ENCODE measurements around the gene CBX3. TPM values are rescaled to one million over a fixed set of nuclear protein-coding genes. Genes with fewer than 3 reads are reported as not detected.
"Not testable (repeated sequence)": the region's sequence is repeated elsewhere in the genome, so short reads cannot be mapped to it uniquely, and the experiment has no call there.

Gene CBX3
- total RNA-seq, 3 donors from 2014 or later: 246 to 278 (median 267) TPM

- peaks cover 76% of the 10 kb centered on the region for H3K36me3 Mint-ChIP-seq (ENCODE audit: insufficient read depth)
- ATAC-seq: no peak
- H3K4me3 Mint-ChIP-seq: no peak overlapping the region
- peaks cover 93% of the 10 kb centered on the region for H3K4me1 Mint-ChIP-seq (ENCODE audit: low read depth)
- H3K9me3 Mint-ChIP-seq: no peaks in the 10 kb centered on the region
- H3K27me3 Mint-ChIP-seq (ENCODE audit: low read depth): no peaks in the 10 kb centered on the region
- no peak for DNase-seq
Measured at GRCh38 chr7:26189697-26190096, 11.8 kb upstream of the CBX3 start.

GRCh38 chr7:26190417-26190869 lies 11.1 kb upstream of the CBX3 start:
- Mint-ChIP-seq H3K9me3 (no peaks in the 10 kb centered on the region), H3K4me3 (no peak overlapping the region), H3K27me3 (ENCODE audit: low read depth) (no peaks in the 10 kb centered on the region), H3K36me3 (ENCODE audit: insufficient read depth) (peaks cover 72% of the 10 kb centered on the region), H3K4me1 (ENCODE audit: low read depth) (peaks cover 90% of the 10 kb centered on the region)
- DNase-seq (no peak), ATAC-seq (no peak)

GRCh38 chr7:26191233-26191973 lies 10.1 kb upstream of the CBX3 start:
- ATAC-seq: no peak
- peaks cover 91% of the 10 kb centered on the region for H3K4me1 Mint-ChIP-seq (ENCODE audit: low read depth)
- no peaks in the 10 kb centered on the region for H3K9me3 Mint-ChIP-seq
- peaks cover 77% of the 10 kb centered on the region for H3K36me3 Mint-ChIP-seq (ENCODE audit: insufficient read depth)
- H3K27me3 Mint-ChIP-seq (ENCODE audit: low read depth): no peaks in the 10 kb centered on the region
- no peak for DNase-seq
- no peak overlapping the region for H3K4me3 Mint-ChIP-seq

GRCh38 chr7:26191974-26192479 lies 9.5 kb upstream of the CBX3 start:
- no peak for ATAC-seq
- H3K4me3 Mint-ChIP-seq: peak overlapping the region; percentile 73
- peaks cover 91% of the 10 kb centered on the region for H3K4me1 Mint-ChIP-seq (ENCODE audit: low read depth)
- H3K27me3 Mint-ChIP-seq (ENCODE audit: low read depth): no peaks in the 10 kb centered on the region
- no peaks in the 10 kb centered on the region for H3K9me3 Mint-ChIP-seq
- H3K36me3 Mint-ChIP-seq (ENCODE audit: insufficient read depth): peaks cover 80% of the 10 kb centered on the region
- no peak for DNase-seq

GRCh38 chr7:26192485-26193087 lies 9.0 kb upstream of the CBX3 start:
- Mint-ChIP-seq H3K4me1 (ENCODE audit: low read depth) (peaks cover 90% of the 10 kb centered on the region), H3K36me3 (ENCODE audit: insufficient read depth) (peaks cover 84% of the 10 kb centered on the region), H3K4me3 (peak overlapping the region; percentile 73), H3K27me3 (ENCODE audit: low read depth) (no peaks in the 10 kb centered on the region), H3K9me3 (no peaks in the 10 kb centered on the region)
- DNase-seq (no peak), ATAC-seq (no peak)

- no peak for DNase-seq
- H3K9me3 Mint-ChIP-seq: no peaks in the 10 kb centered on the region
- no peak for ATAC-seq
- peaks cover 80% of the 10 kb centered on the region for H3K4me1 Mint-ChIP-seq (ENCODE audit: low read depth)
- H3K4me3 Mint-ChIP-seq: peak overlapping the region; percentile 73
- peaks cover 87% of the 10 kb centered on the region for H3K36me3 Mint-ChIP-seq (ENCODE audit: insufficient read depth)
- no peaks in the 10 kb centered on the region for H3K27me3 Mint-ChIP-seq (ENCODE audit: low read depth)
Measured at GRCh38 chr7:26193432-26194207, 7.9 kb upstream of the CBX3 start.

- H3K4me1 Mint-ChIP-seq (ENCODE audit: low read depth): peaks cover 69% of the 10 kb centered on the region
- H3K27me3 Mint-ChIP-seq (ENCODE audit: low read depth); H3K9me3 Mint-ChIP-seq; ATAC-seq; DNase-seq: not testable (repeated sequence)
- H3K4me3 Mint-ChIP-seq: peak overlapping the region; percentile 73
- peaks cover 89% of the 10 kb centered on the region for H3K36me3 Mint-ChIP-seq (ENCODE audit: insufficient read depth)
Measured at GRCh38 chr7:26194764-26195163, 6.8 kb upstream of the CBX3 start.

- H3K4me1 Mint-ChIP-seq (ENCODE audit: low read depth): peaks cover 66% of the 10 kb centered on the region
- peak overlapping the region; percentile 99 for H3K4me3 Mint-ChIP-seq
- H3K36me3 Mint-ChIP-seq (ENCODE audit: insufficient read depth): peaks cover 87% of the 10 kb centered on the region
- H3K9me3 Mint-ChIP-seq: no peaks in the 10 kb centered on the region
- DNase-seq (no peak), ATAC-seq (no peak)
- H3K27me3 Mint-ChIP-seq (ENCODE audit: low read depth): no peaks in the 10 kb centered on the region
Measured at GRCh38 chr7:26195182-26195581, 6.4 kb upstream of the CBX3 start.

GRCh38 chr7:26195867-26196657 lies 5.5 kb upstream of the CBX3 start:
- DNase-seq (no peak), ATAC-seq (no peak)
- Mint-ChIP-seq H3K4me1 (ENCODE audit: low read depth) (peaks cover 57% of the 10 kb centered on the region), H3K27me3 (ENCODE audit: low read depth) (peaks cover 3% of the 10 kb centered on the region), H3K4me3 (peak overlapping the region; percentile 99), H3K9me3 (no peaks in the 10 kb centered on the region), H3K36me3 (ENCODE audit: insufficient read depth) (peaks cover 83% of the 10 kb centered on the region)

- H3K27me3 Mint-ChIP-seq (ENCODE audit: low read depth): peaks cover 3% of the 10 kb centered on the region
- H3K36me3 Mint-ChIP-seq (ENCODE audit: insufficient read depth): peaks cover 73% of the 10 kb centered on the region
- peak overlapping the region; percentile 99 for H3K4me3 Mint-ChIP-seq
- H3K9me3 Mint-ChIP-seq: no peaks in the 10 kb centered on the region
- ATAC-seq (no peak), DNase-seq (no peak)
- H3K4me1 Mint-ChIP-seq (ENCODE audit: low read depth): peaks cover 47% of the 10 kb centered on the region
Measured at GRCh38 chr7:26197153-26198115, 4.1 kb upstream of the CBX3 start.

- Mint-ChIP-seq H3K36me3 (ENCODE audit: insufficient read depth) (peaks cover 67% of the 10 kb centered on the region), H3K9me3 (no peaks in the 10 kb centered on the region), H3K27me3 (ENCODE audit: low read depth) (peaks cover 3% of the 10 kb centered on the region), H3K4me1 (ENCODE audit: low read depth) (peaks cover 43% of the 10 kb centered on the region), H3K4me3 (peak overlapping the region; percentile 99)
- ATAC-seq: no peak
- DNase-seq: no peak
Measured at GRCh38 chr7:26198133-26198780, 3.3 kb upstream of the CBX3 start.

- Mint-ChIP-seq H3K27me3 (ENCODE audit: low read depth) (peaks cover 3% of the 10 kb centered on the region), H3K9me3 (no peaks in the 10 kb centered on the region), H3K4me3 (peak overlapping the region; percentile 99), H3K36me3 (ENCODE audit: insufficient read depth) (peaks cover 62% of the 10 kb centered on the region), H3K4me1 (ENCODE audit: low read depth) (peaks cover 43% of the 10 kb centered on the region)
- ATAC-seq: no peak
- DNase-seq: no peak
Measured at GRCh38 chr7:26198781-26199169, 2.8 kb upstream of the CBX3 start.
